AG10803 (cell line): ENCODE data around the gene PITRM1.
"Not testable (repeated sequence)": the region's sequence is repeated elsewhere in the genome, so short reads cannot be mapped to it uniquely, and the experiment has no call there.

Experiments used
- DNase-seq: peaks from one replicate; pipeline ENCODE4 v3.0.0; 2010; ENCODE audit warnings: low read depth
- H3K4me3 ChIP-seq: 2 replicates; pipeline ENCODE4 v1.5.1; 2011; ENCODE audit warnings: mild to moderate bottlenecking, low read length, control low read depth
- TF ChIP-seq, protein P1 (sequence below): conservative IDR thresholded peaks from 2 replicates; pipeline ENCODE4 v1.5.1; 2011; ENCODE audit warnings: mild to moderate bottlenecking, low read length, control low read depth, inconsistent platforms

Gene PITRM1

DNA sequence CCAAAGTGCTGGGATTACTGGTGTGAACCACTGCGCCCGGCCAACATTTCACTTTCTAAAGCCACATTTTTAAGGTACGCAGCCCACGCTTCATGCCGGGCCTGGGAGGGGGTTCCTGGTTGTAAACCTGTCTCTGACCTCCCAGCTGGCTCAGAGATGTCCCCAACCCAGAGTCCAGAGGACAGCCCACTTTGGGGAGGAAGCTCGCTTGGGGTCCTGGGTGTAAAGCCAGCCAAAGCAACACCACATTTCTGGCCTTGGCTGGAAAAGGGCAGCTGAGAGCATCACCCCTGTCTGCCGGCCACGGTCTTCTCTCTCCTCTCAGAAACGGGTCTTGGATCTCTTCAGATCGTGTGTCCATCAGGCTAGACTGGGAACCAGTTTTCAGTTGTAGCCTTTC lies 23.9 kb upstream of the PITRM1 start:
- DNase-seq, result no peak
- H3K4me3 ChIP-seq, result no peak overlapping the region
- TF ChIP-seq, protein P1, sequence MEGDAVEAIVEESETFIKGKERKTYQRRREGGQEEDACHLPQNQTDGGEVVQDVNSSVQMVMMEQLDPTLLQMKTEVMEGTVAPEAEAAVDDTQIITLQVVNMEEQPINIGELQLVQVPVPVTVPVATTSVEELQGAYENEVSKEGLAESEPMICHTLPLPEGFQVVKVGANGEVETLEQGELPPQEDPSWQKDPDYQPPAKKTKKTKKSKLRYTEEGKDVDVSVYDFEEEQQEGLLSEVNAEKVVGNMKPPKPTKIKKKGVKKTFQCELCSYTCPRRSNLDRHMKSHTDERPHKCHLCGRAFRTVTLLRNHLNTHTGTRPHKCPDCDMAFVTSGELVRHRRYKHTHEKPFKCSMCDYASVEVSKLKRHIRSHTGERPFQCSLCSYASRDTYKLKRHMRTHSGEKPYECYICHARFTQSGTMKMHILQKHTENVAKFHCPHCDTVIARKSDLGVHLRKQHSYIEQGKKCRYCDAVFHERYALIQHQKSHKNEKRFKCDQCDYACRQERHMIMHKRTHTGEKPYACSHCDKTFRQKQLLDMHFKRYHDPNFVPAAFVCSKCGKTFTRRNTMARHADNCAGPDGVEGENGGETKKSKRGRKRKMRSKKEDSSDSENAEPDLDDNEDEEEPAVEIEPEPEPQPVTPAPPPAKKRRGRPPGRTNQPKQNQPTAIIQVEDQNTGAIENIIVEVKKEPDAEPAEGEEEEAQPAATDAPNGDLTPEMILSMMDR, result no peak

DNA sequence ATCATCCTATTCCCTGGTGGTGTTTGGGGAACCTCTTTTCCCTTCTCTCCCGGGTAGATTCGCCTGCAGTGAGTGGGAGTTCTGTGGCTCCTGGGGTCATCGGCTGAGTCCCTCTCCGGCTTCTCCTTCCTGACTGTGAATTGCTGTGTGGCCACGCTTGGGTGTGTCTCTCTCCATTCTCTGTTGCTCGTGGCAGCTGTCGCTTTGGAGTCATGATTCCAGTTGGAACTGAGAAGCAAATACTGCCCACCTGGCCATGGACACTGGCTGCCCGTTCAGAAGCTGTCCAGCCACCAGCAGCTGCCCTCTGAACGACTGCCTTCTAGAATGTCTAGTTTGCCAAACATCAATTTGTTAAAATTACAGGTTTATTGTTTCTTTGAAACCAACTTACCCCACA lies 23.1 kb upstream of the PITRM1 start:
- H3K4me3 ChIP-seq, result no peak overlapping the region
- TF ChIP-seq, protein P1, result no peak
- no peak for DNase-seq

DNA sequence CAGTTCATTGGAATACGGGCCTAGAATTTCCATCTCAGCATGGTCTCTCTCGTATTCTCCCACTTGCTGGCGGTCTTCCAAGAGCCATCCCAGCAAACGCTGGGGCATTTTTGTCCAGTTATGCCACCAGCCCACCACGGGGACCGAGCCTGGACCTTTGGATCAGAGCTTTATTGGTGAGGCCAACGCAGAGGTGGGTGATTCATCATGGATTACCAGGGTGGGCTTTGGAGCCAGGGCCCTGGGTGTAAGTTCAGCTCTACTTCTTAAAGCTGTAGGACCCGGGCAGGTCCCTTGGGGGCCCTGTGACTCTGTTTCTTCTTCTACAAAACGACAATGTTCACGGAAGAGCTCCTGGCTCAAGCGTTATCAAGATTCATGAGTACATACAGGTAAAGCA lies 22.7 kb upstream of the PITRM1 start:
- no peak for DNase-seq
- TF ChIP-seq, protein P1, result no peak
- H3K4me3 ChIP-seq, result no peak overlapping the region

DNA sequence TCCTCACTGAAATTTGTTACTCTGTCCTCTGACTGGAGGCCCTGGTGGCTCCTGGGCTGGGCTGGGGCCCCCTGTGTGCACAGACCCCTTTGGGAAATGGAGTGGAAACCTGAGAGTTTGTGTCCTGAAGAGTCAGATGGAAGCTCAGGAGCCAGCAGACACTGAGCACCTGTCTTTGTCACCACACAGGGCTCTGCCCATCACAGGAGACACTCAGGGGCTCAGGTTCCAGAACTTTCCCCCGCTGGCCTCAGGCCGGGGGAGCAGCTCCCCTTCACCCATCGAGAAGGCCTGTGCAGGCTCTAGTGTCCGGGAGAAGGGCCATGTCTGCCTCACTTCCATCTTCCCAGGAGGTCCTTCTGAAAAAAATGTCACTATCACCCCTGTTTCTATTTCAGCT lies 22.3 kb upstream of the PITRM1 start:
- H3K4me3 ChIP-seq, result no peak overlapping the region
- no peak for DNase-seq
- TF ChIP-seq, protein P1, result no peak

DNA sequence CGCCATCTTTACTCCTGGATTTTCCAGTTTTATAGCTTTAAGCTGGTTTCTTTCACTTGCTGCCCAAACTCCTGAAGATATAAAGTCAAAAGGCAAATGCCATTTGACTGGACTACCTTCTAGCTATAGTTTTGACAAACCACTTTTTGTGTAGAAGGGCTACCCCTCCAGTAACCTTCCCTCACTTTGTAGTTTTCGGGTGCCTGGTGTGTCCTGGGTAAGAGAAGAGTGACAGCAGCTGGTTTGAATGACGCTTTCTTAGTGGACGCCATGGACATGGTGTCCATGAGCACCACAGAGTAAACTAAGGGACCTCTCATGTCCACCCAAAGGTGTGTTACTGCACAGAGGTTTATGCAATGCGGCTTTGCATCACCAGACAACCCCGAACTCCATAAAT lies 21.2 kb upstream of the PITRM1 start:
- no peak overlapping the region for H3K4me3 ChIP-seq
- TF ChIP-seq, protein P1, result no peak
- no peak for DNase-seq

DNA sequence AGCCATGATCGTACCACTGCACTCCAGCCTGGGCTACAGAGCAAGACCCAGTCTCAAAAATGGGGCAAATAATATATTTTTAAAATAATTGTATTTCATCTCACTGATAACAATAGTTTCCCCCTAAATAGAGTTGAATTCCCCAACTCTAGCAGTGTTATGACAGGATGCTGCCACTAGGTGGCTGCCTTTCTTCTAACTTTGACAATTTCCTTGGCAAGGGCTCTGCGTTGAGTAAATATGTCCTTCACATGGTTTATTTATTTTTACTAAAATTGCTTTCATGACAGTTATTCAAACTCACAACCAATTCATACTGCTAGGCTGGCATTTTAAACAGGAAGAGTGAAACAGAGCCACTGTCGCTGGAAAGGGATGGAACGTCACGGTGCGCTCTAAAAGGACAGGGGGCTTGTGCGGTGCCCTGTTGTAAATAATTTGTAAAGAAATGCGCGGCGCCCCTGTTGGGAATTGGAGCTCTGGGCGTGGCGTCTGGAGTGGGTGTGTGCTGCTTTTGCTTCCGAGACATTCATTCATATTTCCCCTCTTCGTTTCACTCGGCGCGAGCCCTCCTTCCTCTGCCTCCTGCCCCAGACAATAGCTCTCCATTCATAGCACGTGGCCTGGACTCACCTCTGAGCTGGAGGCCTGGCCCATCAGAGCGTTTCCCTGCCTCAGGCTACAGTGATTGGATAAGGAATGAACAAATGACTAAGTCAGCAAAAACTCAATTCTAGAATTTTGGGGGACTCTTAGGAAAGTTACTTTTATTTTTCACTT lies 20.5 kb upstream of the PITRM1 start:
- peak; percentile 73 for DNase-seq
- H3K4me3 ChIP-seq, result peak overlapping the region; percentile 47
- TF ChIP-seq, protein P1, result peak; percentile 92

DNA sequence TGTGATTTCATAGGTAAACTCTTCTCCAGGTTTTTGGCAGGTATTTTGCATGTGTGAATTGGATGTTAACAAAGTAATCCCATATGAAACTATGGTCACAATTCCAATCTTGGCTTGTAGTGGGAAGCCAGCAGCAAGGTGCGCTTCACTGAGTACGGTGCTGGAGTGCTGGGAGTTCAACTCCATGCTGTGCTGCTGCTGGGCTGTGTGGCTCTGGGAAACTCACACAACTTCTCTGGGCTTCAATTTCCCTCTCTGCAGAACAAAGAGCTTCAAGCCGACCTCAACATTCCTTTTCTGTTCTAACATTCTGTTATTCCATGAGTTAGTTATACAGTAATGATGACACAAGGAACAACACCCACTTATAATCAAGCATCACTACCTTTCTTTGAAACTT lies 18.2 kb upstream of the PITRM1 start:
- DNase-seq, result no peak
- TF ChIP-seq, protein P1, result no peak
- no peak overlapping the region for H3K4me3 ChIP-seq

DNA sequence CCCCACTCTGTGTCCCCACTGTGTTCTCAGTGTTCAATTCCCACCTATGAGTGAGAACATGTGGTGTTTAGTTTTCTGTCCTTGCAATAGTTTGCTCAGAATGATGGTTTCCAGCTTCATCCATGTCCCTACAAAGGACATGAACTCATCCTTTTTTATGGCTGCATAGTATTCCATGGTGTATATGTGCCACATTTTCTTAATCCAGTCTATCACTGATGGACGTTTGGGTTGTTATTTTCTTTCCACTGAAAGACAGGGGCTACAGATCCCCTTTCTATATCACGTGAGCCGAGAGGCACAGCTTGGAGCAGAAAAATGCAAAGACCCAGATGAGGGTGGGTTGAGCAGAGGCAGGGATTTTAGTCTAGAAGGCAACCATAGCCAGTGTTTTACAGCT lies 14.6 kb upstream of the PITRM1 start:
- not testable (repeated sequence) for H3K4me3 ChIP-seq, DNase-seq
